Hematopoietic multipotent progenitor cell (in vitro differentiated cells): ENCODE measurements around the gene CCT6B. TPM values are rescaled to one million over a fixed set of nuclear protein-coding genes. Genes with fewer than 3 reads are reported as not detected.
"Not testable (repeated sequence)": the region's sequence is repeated elsewhere in the genome, so short reads cannot be mapped to it uniquely, and the experiment has no call there.

ENCODE experiments used
- DNase-seq, 3 donors: peaks; one replicate each; pipeline ENCODE4 v3.0.0-alpha.2; 2011 to 2015; ENCODE audit warnings: low read depth in 2 of 3, low spot score in 2 of 3
- total RNA-seq: library from RNA; depleted of rRNA; stranded (reverse); fragments of >200 nt; gene quantifications from one replicate; pipeline ENCODE4 v1.2.3, GENCODE V29; 2012

CCT6B gene
- total RNA-seq, 1 donor: 1.3 TPM

- peak; percentile 52 to 92 (median 87) for DNase-seq
Measured at GRCh38 chr17:34980681-34981537, 19.6 kb upstream of the CCT6B start.

- peak; percentile 86 to 93 (median 90) for DNase-seq
Measured at GRCh38 chr17:34980353-34980680, 19.1 kb upstream of the CCT6B start, which contains the start of gene LIG3. Gene LIG3, plus strand, starts transcription at chr17:34980512. Its CDS starts 2,494 bp downstream, at chr17:34983006.

DNA sequence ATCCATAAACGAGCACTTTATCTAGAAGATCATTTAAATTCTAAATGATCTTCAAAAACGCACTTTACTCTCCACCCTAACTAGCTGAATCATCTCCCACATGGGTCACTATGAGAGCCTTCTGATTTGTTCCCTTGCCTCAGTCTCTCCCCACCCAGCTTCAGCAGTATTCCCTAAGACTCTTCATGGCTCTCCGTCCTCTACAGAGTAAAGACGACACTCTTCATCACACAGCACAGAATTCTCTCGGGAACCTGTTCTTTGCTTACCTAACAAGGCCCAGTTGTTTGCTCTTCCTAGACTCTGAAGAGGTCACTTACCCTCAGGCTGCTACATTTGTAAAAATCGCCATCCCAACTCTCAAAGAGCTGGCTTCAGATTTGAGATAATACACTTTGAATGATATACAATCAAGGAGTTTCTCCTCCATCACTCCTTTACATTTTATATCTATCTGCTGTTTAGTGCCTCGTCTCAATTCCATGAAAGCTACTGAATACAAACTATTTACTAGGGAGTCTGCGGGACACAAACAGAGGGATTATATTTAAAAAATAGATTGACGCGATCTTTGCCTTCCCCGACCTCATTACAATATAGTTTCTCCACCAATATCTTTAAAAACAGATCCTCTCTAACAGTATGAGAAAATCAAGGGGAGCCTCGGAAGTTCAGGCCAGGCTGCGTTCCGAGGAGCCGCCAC lies 18.5 kb upstream of the CCT6B start:
- DNase-seq: no peak

DNA sequence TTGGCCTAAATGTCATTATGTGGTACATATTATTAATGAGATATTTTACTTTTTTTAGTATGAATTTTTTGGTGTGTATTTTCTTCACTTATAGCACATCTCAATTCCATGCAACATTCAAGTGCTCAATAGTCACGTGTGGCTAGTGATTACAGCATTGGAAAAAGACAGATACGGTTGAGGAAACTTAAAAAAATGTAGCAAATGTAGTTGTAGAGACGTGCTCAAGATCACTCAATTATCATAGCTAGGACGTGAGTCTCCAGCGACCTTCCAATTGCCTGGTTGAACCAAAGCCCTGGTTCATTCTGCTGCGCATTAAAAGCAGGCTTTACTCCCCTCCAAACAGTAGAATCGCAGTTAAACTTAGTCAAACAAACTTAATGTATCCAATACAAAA lies 17.9 kb upstream of the CCT6B start:
- no peak for DNase-seq

GRCh38 chr17:34974794-34975785 lies 13.8 kb upstream of the CCT6B start:
- DNase-seq: no peak

DNA sequence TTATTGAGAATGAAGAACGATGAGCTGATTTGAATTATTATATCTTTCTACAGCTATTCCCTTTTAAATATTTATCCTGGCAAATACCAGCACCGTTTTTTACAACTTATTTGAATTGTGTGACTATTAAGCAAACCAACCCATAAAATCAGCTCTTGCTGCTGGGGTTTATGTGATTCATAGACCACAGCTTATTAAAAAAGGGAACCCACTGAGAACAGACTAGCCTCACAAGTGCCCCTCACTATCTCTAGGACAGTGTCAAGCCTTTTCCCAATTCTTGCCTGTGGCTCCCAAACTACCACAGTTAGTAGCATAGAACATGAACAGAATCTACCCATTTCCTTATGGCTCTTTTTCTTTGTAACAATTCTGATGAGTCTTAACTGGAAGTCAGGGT lies 12.9 kb upstream of the CCT6B start:
- DNase-seq: no peak

- no peak for DNase-seq
Measured at GRCh38 chr17:34958438-34958837, 2.8 kb downstream of the CCT6B start.

DNA sequence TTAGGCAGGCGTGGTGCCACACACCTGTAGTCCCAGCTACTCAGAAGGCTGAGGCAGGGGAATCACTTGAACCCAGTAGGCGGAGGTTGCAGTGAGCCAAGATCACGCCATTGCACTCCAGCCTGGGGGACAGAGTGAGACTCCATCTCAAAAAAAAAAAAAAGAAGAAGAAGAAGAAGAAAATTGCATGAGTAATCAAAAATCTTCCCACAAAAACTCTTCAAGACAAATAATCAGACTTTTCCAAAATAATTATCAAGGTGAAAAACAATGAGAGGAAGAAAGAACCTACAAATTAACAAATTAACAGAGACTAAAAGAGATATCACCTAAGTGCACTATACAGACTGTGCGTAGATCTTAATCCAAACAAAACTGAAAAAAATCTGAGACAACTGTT lies 10.5 kb downstream of the CCT6B start:
- not testable (repeated sequence) for DNase-seq

DNA sequence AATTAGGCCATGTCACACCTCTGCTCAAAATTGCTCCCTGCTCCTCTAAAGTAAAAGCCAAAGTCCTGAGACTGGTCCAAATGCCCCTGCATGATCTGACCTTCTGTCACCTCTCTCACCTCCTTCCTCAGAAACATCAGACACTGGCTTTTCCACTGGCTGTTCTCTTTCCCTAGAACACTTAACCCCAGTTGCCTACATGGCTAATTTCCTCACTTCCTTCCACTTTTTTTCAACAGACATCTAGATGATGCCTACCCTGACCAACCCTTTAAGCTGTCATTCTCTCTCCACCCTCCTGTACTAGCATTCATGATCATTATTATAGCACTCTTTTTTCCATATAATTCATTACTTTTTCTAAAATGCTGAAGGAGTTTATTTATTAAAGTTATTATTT lies 31.0 kb downstream of the CCT6B start:
- DNase-seq: no peak

DNA sequence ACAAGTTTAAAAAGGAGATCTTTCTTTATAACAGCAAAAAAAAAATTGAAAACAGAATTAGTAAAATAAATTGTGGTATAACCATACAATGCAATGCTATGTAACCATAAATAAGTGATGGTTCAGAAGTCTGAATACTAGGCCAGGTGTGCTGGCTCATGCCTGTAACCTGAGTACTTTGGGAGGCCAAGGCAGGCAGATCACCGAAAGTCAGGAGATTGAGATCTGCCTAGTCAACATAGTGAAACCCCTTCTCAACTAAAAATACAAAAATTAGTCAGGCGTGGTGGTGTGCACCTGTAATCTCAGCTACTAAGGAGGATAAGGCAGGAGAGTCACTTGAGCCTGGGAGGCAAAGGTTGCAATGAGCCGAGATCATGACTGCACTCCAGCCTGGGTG lies 34.6 kb downstream of the CCT6B start:
- no peak for DNase-seq

DNA sequence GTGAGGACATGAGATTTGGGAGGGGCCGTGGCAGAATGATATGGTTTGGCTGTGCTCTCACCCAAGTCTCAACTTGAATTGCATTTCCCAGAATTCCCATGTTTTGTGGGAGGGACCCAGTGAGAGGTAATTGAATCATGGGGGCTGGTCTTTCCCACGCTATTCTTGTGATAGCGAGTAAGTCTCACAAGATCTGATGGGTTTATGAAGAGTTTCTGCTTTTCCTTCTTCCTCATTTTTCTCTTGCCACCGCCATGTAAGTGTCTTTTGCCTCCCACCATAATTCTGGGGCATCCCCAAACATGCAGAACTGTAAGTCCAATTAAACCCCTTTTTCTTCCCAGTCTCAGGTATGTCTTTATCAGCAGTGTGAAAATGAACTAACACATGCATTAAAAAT lies 40.6 kb downstream of the CCT6B start:
- no peak for DNase-seq

GRCh38 chr17:34917381-34917780 lies 43.9 kb downstream of the CCT6B start:
- no peak for DNase-seq

GRCh38 chr17:34916120-34916519 lies 45.1 kb downstream of the CCT6B start:
- DNase-seq: no peak

- no peak for DNase-seq
Measured at GRCh38 chr17:34913001-34913400, 48.3 kb downstream of the CCT6B start.

- DNase-seq: peak in 1 of 3 donors; percentile 30
Measured at GRCh38 chr17:34909040-34909439, 52.2 kb downstream of the CCT6B start.

DNA sequence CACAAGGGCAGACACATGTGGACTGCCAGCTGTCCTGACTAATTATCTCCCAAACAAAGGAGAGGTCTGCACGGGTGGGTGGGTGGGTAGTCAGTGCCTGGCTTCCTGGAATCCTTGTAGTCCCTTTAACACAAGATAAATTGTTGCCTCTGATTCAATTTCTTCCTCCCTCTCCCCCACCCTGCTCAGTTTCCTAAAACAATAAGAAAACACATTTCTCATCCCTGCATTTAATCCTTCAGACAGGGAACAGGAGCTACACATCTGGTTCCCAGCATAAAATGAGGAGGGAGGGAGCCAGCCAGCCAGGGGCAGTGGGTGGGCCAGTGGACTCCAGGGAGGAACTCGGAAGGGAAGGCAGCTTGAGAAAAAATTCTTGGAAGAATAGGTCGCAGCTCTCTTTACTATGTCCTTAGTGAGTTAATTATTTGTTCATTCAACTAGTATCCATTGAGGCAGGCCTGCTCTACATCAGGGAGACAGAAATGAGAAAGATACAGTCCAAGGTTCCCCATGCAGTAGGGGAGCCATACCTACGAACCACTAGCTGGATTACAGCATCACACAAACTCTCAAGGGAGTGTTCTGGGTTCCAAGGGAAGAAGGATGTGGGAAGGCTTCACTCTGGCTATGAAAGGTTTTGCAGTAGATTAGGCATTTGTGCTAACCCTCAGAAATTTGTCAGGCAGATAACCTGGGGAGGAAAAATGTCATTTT lies 58.3 kb downstream of the CCT6B start:
- no peak for DNase-seq

DNA sequence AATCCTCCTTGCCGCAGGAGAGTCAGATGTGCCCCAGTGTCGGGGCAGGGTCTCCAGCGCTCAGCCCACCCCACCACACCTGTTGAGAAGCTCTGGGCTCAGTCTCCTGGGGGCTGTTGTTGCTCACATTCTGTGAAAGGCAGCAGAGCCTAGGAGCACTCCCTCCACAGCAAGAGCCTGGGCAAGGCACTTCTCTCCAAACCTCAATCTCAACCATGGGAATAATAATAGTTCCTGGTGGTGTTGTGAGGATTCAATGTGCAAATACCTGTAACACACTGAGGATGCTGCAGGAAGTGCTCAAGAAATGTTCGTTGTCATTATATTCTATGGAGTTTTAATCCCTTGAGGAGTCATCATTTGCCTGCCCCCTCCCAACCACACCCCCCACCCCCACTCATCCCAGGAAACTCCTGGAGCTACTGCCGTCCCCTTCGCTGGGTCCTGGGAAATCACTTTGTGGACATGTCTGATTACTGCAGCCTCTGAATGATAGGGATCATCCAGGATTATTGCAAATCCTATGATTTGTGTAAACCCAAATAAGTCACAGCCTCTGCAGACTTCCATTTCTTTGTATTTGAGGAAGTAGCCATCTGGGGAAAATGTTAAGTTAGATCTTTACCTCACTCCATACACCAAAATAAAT lies 61.5 kb downstream of the CCT6B start:
- no peak for DNase-seq

DNA sequence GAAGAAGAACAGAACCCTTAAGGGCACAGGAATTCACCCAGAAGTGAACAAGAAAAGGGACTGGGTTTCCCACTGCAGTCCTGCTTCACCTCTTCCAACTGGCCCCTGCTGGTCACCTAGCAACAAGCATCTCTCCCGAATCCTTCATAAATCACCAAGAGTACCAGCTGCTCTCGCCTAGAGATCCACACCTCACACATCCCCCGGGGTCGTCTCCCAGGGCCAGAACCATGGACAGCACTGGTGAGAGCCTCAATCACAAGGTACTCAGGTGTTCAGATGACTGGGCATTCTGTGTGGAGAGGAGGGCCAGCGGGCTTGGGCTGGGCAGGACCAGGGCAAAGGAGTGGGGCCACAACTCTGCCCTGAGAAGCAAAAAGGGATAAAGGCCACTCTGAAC lies 65.9 kb downstream of the CCT6B start:
- DNase-seq: no peak

GRCh38 chr17:34894964-34895363 lies 66.3 kb downstream of the CCT6B start:
- DNase-seq: no peak
